ENCODE measurements around the gene L3HYPDH.
"Not testable (repeated sequence)": the region's sequence is repeated elsewhere in the genome, so short reads cannot be mapped to it uniquely, and the experiment has no call there.

The L3HYPDH gene

GRCh38 chr14:59475709-59476108 lies 8.5 kb downstream of the L3HYPDH start:
- DNase-seq = no peak

DNA sequence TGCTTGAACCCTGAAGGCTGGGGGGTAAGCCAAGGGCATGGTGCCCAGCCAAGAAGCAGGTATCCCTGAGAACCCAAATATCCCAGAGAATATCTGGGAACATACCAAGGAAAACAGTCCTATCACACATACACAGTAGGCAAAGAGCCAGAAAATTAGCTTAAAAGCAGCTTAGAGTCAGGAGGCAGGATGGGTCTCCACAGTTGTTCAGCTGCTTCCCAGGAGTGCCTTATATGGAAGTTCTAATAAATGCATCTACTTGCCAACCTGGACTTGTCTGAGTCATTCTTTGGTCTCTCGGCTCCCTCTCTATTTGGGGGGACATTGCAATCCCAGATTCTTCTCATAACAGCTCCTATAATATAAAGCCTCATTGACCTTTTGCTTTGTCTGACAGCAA lies 10.0 kb downstream of the L3HYPDH start:
- DNase-seq = no peak

DNA sequence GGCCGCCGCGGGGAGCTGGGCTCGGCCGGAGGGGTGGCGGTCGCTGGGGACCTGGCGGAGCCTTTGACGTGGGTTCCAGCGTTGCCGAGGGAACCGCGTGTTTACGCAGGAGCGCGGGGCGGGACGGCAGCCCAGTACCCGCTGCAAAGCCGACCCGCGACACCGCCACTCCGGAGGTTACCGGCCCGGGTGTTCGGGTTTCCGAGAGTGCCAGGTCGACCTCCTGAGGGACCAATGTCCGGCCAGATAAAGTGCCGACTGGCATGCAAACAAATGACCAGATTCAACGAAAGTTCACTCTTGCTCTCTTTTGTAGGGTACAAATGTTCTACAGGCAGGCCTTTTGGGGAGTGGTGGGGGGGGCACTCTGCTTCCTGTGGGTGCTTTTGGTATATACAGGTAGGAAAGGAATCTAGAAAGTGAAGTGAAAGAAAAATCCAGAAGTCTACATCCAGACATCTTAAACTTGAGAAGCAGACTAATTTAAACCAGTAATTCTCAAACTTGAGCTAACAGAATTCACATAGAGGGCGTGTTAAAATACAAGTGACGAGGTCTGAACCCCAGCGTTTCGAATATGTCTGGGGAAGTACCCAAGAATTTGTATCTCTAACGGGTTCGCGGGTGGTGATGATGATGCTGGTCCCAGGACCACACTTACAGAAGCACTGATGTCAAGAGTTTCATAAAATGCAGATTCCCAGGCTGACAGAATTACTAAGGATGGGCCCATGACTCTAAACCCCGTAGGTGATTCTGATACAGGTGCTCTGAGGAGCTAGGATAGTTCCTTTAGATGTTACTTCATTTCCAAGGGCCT lies 18.7 kb downstream of the L3HYPDH start, which contains the start of gene GPR135:
Gene GPR135, minus strand, starts transcription at position 65 of the 820 bp plus-strand sequence. CDS start 154 bp downstream, outside the sequence.
- no peak for DNase-seq

DNA sequence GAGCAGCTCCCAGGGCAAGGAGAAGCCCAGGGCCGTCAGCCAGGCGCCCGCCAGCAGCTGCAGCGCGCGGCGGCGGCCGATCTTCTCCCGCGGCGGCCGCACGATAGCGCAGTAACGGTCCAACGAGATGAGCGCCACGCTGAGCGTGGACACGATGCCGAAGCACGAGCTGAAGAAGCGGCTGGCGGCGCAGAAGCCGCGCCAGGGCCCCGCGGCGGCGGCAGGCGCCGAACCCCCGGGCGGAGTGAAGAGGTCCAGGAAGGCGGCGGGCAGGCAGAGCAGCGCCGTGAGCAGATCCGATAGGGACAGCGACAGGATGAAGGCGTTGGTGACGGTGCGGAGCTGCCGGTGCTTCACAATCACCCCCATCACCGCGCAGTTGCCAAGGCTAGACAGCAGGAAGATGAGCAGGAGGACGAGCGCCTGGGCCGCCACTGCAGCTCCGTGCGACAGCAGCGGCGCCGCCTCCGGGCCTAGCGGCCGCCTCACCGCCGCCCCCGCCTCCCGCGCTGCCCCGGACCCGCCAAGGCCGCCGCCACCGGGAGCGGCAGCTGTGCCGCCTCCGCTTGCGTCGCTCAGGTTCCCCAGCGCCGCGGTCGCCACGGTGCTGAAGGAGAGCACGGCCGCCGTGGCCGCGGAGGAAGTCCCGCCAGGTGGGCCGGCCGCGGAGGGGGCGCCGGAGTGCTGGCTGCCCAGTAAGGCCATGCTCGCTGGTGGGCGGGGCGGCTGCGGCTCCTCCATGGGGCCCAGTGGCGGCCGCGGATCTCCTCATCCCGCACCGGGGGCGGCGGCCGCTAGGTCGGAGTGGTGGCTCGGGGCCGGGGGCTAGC lies 19.5 kb downstream of the L3HYPDH start:
- DNase-seq = no peak

GRCh38 chr14:59463787-59464485 lies 20.3 kb downstream of the L3HYPDH start:
- DNase-seq = no peak

- no peak for DNase-seq
Measured at GRCh38 chr14:59461891-59462290, 22.3 kb downstream of the L3HYPDH start.

DNA sequence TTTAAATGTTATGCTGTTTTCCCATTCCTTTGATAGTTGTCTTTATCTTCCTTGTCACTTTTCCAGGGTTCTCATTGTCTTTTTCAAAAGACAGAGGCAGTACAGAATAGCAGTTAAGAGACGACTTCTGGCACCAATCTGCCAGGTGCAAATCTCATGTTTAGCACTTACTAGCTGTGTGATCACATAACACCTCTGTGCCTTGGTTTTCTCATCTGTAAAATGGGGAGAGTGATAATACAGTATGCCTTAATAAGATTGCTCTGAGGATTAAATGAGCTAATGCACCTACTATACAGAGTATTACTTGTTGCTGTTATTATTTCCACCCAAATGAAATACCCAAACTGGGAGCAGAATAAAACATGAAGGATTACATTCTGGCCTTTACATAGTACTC lies 23.8 kb downstream of the L3HYPDH start:
- DNase-seq = no peak

GRCh38 chr14:59458486-59458885 lies 25.7 kb downstream of the L3HYPDH start:
- DNase-seq = no peak

- DNase-seq = no peak
Measured at GRCh38 chr14:59455411-59455810, 28.8 kb downstream of the L3HYPDH start.

DNA sequence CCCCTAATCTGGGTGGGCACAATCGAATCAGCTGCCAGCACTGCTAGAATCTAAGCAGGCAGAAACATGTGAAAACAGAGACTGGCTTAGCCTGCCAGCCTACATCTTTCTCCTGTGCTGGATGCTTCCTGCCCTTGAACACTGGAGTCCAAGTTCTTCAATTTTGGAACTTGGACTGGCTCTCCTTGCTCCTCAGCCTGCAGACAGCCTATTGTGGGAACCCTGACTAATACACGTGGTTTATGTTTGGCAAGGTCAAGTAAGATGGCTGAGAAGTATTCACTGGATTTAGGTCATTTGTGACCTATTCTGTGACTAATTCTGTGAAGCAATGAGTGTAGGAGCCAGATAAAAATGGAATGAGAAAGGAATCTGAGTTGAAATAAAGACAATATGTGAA lies 30.1 kb downstream of the L3HYPDH start:
- no peak for DNase-seq

DNA sequence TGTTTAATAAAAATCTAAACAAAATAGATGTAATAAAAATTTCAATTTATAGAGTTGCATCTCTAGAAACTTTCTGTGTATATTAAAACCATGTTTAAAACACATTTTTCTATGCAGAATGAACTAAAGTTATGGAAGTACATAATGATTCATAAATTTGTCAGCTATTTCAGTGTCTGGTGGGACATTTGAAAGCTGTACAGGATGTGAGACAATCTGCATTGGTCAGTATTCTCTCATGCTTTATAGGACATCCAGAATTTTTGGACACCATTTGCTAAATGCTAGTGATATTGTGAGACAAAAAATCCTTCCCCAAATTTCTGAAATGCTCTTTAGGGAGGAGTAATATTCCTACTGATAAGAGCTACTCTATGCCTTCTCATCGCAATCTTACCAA lies 32.4 kb downstream of the L3HYPDH start:
- DNase-seq = no peak

DNA sequence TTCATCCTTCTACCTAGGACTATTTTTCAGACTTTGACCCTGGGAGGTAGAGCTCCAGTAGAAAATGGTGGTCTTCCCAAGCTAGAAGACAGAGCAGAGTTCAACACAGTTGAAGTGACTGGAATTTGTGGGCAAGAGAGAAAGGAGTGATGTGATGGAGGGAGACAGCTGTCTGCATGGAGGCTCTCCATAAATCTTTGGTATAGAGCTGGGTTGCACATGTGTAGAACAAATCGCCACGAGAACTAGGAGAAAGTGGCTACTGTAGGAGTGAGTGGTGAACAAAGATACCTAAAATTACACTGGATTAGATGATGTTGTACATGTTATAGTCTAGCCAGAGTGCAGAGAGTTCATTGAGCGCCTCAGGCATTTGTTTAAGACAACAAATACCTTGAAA lies 33.5 kb downstream of the L3HYPDH start:
- DNase-seq = no peak

- DNase-seq = not testable (repeated sequence)
Measured at GRCh38 chr14:59448673-59449072, 35.5 kb downstream of the L3HYPDH start.

- DNase-seq = no peak
Measured at GRCh38 chr14:59439256-59439965, 44.8 kb downstream of the L3HYPDH start.

DNA sequence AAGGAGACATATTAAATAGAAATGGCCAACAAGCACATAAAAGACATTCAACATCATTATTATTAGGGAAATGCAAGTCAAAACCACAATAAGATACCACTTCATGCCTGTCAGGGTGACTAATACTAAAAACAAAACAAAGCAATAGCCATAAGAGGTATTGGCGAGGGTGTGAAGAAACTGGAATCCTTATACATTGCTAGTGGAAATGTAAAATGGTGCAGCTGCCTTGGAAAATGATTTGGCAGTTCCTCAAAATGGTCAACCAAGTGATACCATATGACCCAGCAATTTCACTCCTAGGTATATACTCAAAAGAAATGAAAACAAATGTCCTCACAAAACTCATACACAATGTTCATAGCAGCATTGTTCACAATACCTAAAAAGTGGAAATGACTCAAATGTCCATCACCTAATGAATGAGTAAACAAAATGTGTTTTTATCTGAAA lies 46.0 kb downstream of the L3HYPDH start:
- no peak for DNase-seq

DNA sequence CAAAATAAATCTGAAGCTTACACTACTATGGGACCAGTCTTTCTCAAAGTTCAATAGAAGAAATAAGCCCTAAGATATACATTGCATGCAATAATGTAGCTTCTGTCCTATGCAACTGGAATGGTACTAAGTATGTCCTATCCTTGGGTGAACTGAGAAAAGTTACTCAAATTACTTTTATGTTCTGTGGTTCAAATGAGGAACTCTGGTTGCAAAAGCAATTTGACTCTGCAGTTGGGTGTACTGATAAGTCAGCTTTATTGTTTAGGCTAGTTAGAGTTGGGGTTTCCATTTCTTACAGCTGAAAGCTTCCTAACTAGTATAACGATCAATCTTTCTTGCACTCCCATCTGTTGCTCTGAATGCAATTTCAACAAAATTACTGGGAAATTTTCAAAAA lies 48.2 kb downstream of the L3HYPDH start:
- DNase-seq = no peak

GRCh38 chr14:59435101-59435500 lies 49.1 kb downstream of the L3HYPDH start:
- no peak for DNase-seq

DNA sequence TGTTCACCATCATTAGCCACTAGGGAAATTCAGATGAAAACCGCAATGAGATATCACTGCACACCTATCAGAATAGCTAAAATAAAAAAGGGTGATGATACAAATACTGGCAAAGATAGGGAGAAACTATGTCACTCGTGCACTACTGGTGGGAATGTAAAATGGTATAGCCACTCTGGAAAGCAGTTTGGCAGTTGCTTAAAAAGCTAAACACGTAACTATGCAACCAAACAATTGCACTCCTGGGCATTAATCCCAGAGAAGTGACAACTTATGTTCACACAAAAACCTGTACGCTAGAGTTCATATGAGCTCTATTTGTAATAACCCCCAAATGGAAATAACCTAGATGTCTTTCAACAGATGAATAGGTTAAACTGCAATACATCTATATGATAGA lies 54.4 kb downstream of the L3HYPDH start:
- no peak for DNase-seq

- no peak for DNase-seq
Measured at GRCh38 chr14:59428581-59429012, 55.6 kb downstream of the L3HYPDH start.

- DNase-seq = no peak
Measured at GRCh38 chr14:59427653-59428580, 56.3 kb downstream of the L3HYPDH start.

DNA sequence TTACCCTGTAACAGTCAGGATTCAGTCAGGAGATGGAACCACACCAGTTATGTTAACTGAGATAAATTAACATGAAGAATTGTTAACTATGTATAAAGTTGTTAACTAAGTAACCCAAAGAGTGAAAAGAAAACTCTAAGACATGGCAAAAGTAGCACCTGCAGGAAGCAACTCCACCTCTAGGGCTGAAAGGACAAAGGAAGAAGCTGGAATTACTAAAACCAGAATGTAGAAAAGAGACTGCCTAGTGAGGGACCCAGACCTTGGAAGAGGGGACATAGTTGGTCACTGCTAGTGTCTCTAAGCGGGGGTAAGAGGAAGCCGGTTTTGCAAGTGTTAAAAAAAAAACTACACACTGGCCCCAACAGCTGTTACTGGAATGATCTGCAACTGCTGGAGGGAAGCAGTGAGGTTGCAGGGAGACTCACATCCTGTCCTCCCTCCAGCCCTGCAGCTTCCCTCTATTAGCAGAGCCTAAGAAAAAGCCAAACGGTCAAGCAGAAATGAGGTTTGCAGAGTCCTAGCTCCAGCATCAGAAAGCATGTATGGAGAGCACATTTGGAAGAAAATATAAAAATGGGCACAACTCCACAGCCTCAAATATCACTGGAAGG lies 58.8 kb downstream of the L3HYPDH start:
- DNase-seq = no peak

Data from NCI-H2081 (cell line).